Daoy (cell line): ENCODE measurements around the gene RILPL1. TPM values are rescaled to one million over a fixed set of nuclear protein-coding genes. Genes with fewer than 3 reads are reported as not detected.

Source experiments
- DNase-seq: peaks from one replicate; pipeline ENCODE4 v3.0.0-alpha.2; 2015; ENCODE audit warnings: low read depth
- total RNA-seq: library from RNA; depleted of rRNA; stranded (reverse); fragments of >200 nt; shearing (Covaris generic); gene quantifications from 2 replicates; pipeline ENCODE4 v1.2.3, GENCODE V29; 2014; rRNA removed

RILPL1 gene
- total RNA-seq, 1 experiment from 2014 or later = 8.1 TPM

DNA sequence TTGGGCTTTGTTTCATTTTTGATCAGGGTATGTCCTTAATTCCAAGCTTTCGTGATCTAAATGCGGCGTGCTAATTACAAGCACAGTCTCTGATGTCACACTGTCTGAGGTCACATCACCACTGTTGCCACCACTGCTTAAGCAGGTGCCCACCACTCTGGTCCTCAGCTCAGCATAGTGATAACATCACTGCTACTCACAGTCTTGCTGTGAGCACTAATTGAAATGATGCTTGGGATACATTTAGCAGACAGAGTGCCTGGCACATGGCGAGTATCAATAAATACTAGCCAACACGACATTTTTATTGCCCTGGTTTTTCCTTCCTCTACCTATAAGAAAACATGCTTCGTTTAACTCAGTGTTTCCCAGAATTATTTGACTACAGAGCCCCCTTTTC is 104.9 kb downstream of the RILPL1 start:
- DNase-seq = no peak

GRCh38 chr12:123427036-123427769 is 106.3 kb downstream of the RILPL1 start:
- DNase-seq = no peak

DNA sequence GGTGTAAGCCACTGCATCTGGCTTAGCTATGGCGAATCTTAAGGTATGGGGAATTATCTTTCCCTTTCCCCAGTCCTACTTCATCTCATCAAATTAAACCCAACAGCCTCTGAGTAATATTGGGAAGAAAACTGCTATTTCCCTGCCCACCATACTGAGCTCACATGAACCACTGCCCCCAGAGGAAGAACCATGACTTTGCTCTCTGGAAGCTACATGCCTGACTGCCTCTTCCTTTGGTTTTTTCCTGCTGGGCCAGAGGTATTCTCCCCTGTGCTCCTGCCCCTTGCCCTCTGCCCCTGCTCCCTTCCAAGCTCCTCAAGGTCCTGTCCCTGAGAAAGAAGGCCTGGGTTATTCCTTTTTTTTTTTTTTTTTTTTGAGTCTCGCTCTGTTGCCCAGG is 112.2 kb downstream of the RILPL1 start:
- no peak for DNase-seq

Other genes with a start within 250 kb of the RILPL1 start
- gene SBNO1, start 168.9 kb downstream of the RILPL1 start, total RNA-seq = 27.0 and 29.7 TPM in 2 replicates
- gene KMT5A, start 149.6 kb downstream of the RILPL1 start, total RNA-seq = 32.3 and 35.6 TPM in 2 replicates
- 2.3 and 2.7 TPM in 2 replicates for gene RILPL2, start 97.0 kb downstream of the RILPL1 start, total RNA-seq
- 6.4 and 21.5 TPM in 2 replicates for gene SNRNP35, start 75.6 kb downstream of the RILPL1 start, total RNA-seq
- 308 and 311 TPM in 2 replicates for gene TMED2, start 50.8 kb upstream of the RILPL1 start, total RNA-seq
- gene DDX55, start 68.4 kb upstream of the RILPL1 start, total RNA-seq = 42.5 and 45.4 TPM in 2 replicates
- 160 and 315 TPM in 2 replicates for gene EIF2B1, start 100.0 kb upstream of the RILPL1 start, total RNA-seq
- 59.7 and 83.3 TPM in 2 replicates for gene GTF2H3, start 100.1 kb upstream of the RILPL1 start, total RNA-seq
- 8.2 TPM in 2 replicates for gene TCTN2, start 137.4 kb upstream of the RILPL1 start, total RNA-seq
- 30.9 and 36.5 TPM in 2 replicates for gene ATP6V0A2, start 178.6 kb upstream of the RILPL1 start, total RNA-seq
- 0.06 TPM in 1 of 2 replicates, not detected in the other for gene DNAH10, start 228.6 kb upstream of the RILPL1 start, total RNA-seq